ENCODE results near the gene ADGRE1. TPM values are rescaled to one million over a fixed set of nuclear protein-coding genes. Genes with fewer than 3 reads are reported as not detected.

Gene ADGRE1
- total and polyA plus RNA-seq, 2 of the 13 experiments (the other 11 are each of a cell fraction or from before 2014, with no cell fraction given) = not detected

DNA sequence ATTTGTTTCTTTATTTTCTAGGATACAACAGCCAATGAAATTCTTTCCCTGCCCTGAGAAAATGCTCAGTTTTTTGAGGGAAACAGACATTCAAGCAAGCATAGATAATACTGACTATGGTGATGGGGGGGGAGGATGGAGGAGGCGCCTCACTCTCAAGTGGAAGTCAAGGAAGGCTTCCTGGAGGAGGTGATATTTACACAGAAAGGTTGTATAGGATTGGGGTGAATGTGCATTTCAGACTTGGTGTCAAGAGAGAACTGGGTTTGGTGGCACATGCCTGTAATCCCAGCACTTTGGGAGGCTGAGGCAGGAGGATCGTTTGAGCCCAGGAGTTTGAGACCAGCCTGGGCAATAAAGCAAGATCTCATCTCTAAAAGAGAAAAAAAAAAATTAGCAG is 12.2 kb upstream of the ADGRE1 start:
- intact Hi-C loops (cut with micrococcal nuclease; ENCODE audit: unreplicated experiment) = no loop called here
- Histone ChIP-seq H3K27me3 (ENCODE audit: control insufficient read depth in 1 of 2, insufficient read depth in 2 of 2, low read length in 2 of 2) (peaks cover 0 to 5% of the 10 kb centered on the region in 2 experiments; a peak in 1 of 5 replicates), H3K79me2 (ENCODE audit: insufficient read depth, low read length) (no peaks in the 10 kb centered on the region), H3K4me1 (ENCODE audit: insufficient read depth, low read length) (no peaks in the 10 kb centered on the region), H3K27ac (ENCODE audit: extremely low read length, insufficient read depth, low read length) (no peak overlapping the region), H3K9ac (ENCODE audit: insufficient read depth, low read depth, low read length) (no peak overlapping the region), H3K4me3 (replicated peaks in 1 of 3; ENCODE audit: insufficient read depth in 1 of 3, low read depth in 2 of 3, low read length in 3 of 3) (no peak overlapping the region), H3K9me3 (ENCODE audit: low read length) (no peaks in the 10 kb centered on the region; the same call in 1 of the 2 replicates), H3K36me3 (replicated peaks in 1 of 2; ENCODE audit: control insufficient read depth in 1 of 2, insufficient read depth in 2 of 2, low read length in 2 of 2) (no peaks in the 10 kb centered on the region), H2AFZ (ENCODE audit: low read length) (no peak overlapping the region), H4K20me1 (ENCODE audit: insufficient read depth, low read length) (no peaks in the 10 kb centered on the region), H3K4me2 (ENCODE audit: low read depth, low read length) (no peak overlapping the region)
- 4% methylated on average over 2 of the region's 2 CpGs for WGBS (ENCODE audit: low lambda C conversion rate)
- TF ChIP-seq ZBTB26 (CRISPR knock-in tag; IDR thresholded peaks at IDR 0.05; ENCODE audit: borderline replicate concordance) (no peak), MXD4 (CRISPR knock-in tag; IDR thresholded peaks at IDR 0.05) (no peak), ZNF354B (CRISPR knock-in tag; IDR thresholded peaks at IDR 0.05) (no peak), ZBTB1 (CRISPR knock-in tag; IDR thresholded peaks at IDR 0.05; ENCODE audit: borderline replicate concordance) (no peak), SIX4 (CRISPR knock-in tag; IDR thresholded peaks at IDR 0.05) (no peak), RBFOX2 (IDR thresholded peaks at IDR 0.05; ENCODE audit: low read depth, low read length) (no peak), KAT8 (CRISPR knock-in tag; IDR thresholded peaks at IDR 0.05) (no peak), ZNF281 (CRISPR knock-in tag; IDR thresholded peaks at IDR 0.05; ENCODE audit: borderline replicate concordance) (no peak)
- TF ChIP-seq, protein P1, sequence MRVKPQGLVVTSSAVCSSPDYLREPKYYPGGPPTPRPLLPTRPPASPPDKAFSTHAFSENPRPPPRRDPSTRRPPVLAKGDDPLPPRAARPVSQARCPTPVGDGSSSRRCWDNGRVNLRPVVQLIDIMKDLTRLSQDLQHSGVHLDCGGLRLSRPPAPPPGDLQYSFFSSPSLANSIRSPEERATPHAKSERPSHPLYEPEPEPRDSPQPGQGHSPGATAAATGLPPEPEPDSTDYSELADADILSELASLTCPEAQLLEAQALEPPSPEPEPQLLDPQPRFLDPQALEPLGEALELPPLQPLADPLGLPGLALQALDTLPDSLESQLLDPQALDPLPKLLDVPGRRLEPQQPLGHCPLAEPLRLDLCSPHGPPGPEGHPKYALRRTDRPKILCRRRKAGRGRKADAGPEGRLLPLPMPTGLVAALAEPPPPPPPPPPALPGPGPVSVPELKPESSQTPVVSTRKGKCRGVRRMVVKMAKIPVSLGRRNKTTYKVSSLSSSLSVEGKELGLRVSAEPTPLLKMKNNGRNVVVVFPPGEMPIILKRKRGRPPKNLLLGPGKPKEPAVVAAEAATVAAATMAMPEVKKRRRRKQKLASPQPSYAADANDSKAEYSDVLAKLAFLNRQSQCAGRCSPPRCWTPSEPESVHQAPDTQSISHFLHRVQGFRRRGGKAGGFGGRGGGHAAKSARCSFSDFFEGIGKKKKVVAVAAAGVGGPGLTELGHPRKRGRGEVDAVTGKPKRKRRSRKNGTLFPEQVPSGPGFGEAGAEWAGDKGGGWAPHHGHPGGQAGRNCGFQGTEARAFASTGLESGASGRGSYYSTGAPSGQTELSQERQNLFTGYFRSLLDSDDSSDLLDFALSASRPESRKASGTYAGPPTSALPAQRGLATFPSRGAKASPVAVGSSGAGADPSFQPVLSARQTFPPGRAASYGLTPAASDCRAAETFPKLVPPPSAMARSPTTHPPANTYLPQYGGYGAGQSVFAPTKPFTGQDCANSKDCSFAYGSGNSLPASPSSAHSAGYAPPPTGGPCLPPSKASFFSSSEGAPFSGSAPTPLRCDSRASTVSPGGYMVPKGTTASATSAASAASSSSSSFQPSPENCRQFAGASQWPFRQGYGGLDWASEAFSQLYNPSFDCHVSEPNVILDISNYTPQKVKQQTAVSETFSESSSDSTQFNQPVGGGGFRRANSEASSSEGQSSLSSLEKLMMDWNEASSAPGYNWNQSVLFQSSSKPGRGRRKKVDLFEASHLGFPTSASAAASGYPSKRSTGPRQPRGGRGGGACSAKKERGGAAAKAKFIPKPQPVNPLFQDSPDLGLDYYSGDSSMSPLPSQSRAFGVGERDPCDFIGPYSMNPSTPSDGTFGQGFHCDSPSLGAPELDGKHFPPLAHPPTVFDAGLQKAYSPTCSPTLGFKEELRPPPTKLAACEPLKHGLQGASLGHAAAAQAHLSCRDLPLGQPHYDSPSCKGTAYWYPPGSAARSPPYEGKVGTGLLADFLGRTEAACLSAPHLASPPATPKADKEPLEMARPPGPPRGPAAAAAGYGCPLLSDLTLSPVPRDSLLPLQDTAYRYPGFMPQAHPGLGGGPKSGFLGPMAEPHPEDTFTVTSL (CRISPR knock-in tag; IDR thresholded peaks at IDR 0.05; ENCODE audit: borderline replicate concordance) = no peak
- no peak for FAIRE-seq
- DNase-seq (ENCODE audit: low spot score) = no peak
- CTCF ChIA-PET (ENCODE audit: low intra/inter-chr PET ratio, low total read pairs) = no interaction called here
- no TSS peak for BruUV-seq (replicated peaks)
- in situ Hi-C loops (cut with HindIII; ENCODE audit: extremely low pct_ligation_motif_present, low pct_unique_long_range_greater_than_20kb) = no loop called here
- ATAC-seq = no peak
- POLR2A ChIA-PET = no interaction called here

All from HepG2 (cell line).